ENCODE data around the gene SPECC1. TPM values are rescaled to one million over a fixed set of nuclear protein-coding genes. Genes with fewer than 3 reads are reported as not detected.

Gene SPECC1
- total and polyA plus RNA-seq, 2 donors (not counting 3 experiments of a cell fraction or from before 2014, with no cell fraction given) = 5.3 to 20.4 TPM

- no peak for DNase-seq (ENCODE audit: low read depth, low spot score)
- ChIA-PET CTCF (interaction anchor here (0.9 to 1.2 kb wide), 4 partner anchors 9 to 232 kb away, joined by 3 to 4 read pairs (median 3); no protein-coding TSS in a partner anchor), POLR2A (no interaction called here)
These were observed 215.2 kb downstream of the SPECC1 start for GRCh38 chr17:20224379-20224778.

More at GRCh38 chr17:20224379-20224778, 215.2 kb downstream of the SPECC1 start:
- Histone ChIP-seq H3K27ac (ENCODE audit: insufficient read depth, low read depth, low read length) (no peak overlapping the region), H3K79me2 (ENCODE audit: control insufficient read depth, insufficient read depth, low read length) (no peaks in the 10 kb centered on the region), H3K9ac (replicated peaks; ENCODE audit: extremely low read depth, insufficient read depth, low read length) (no peak overlapping the region), H3K9me1 (replicated peaks; ENCODE audit: control insufficient read depth, extremely low read depth, insufficient read depth, low read length) (no peaks in the 10 kb centered on the region), H3K36me3 (ENCODE audit: control insufficient read depth in 2 of 2, extremely low read depth in 1 of 2, insufficient read depth in 2 of 2, low read length in 2 of 2) (no peaks in the 10 kb centered on the region), H3K27me3 (ENCODE audit: control insufficient read depth in 2 of 2, insufficient read depth in 2 of 2, low read length in 2 of 2) (no peaks in the 10 kb centered on the region), H3K9me3 (replicated peaks; ENCODE audit: control insufficient read depth, insufficient read depth, low read length) (no peaks in the 10 kb centered on the region), H3K4me1 (ENCODE audit: control insufficient read depth, extremely low read depth, insufficient read depth, low read length) (no peaks in the 10 kb centered on the region), H2AFZ (ENCODE audit: low read depth, low read length) (no peak overlapping the region), H4K20me1 (replicated peaks; ENCODE audit: control insufficient read depth, extremely low read depth, insufficient read depth, low read length) (no peaks in the 10 kb centered on the region), H3K4me2 (ENCODE audit: insufficient read depth, low read length) (no peak overlapping the region), H3K4me3 (replicated peaks in 1 of 3; ENCODE audit: insufficient read depth in 1 of 3, low read depth in 1 of 3, low read length in 3 of 3) (no peak overlapping the region)
- TF ChIP-seq MAX (IDR thresholded peaks at IDR 0.05; ENCODE audit: insufficient read depth, insufficient read length) (no peak), MYC (IDR thresholded peaks at IDR 0.05; ENCODE audit: low read depth, low read length) (no peak), POLR2AphosphoS5 (IDR thresholded peaks at IDR 0.05; ENCODE audit: insufficient read depth, low read depth, low read length) (no peak), POLR2A (IDR thresholded peaks at IDR 0.05; ENCODE audit: low read depth, low read length) (no peak), GATA2 (IDR thresholded peaks at IDR 0.05; ENCODE audit: insufficient read depth, insufficient read length, low read depth, low read length) (no peak), JUN (IDR thresholded peaks at IDR 0.05; ENCODE audit: borderline replicate concordance, insufficient read depth, insufficient read length, low read depth) (no peak), EZH2 (IDR thresholded peaks at IDR 0.05; ENCODE audit: borderline replicate concordance, low read depth, low read length, severe bottlenecking) (no peak), FOS (IDR thresholded peaks at IDR 0.05; ENCODE audit: borderline replicate concordance, insufficient read depth, low read length) (no peak)
- TF ChIP-seq, protein P1, sequence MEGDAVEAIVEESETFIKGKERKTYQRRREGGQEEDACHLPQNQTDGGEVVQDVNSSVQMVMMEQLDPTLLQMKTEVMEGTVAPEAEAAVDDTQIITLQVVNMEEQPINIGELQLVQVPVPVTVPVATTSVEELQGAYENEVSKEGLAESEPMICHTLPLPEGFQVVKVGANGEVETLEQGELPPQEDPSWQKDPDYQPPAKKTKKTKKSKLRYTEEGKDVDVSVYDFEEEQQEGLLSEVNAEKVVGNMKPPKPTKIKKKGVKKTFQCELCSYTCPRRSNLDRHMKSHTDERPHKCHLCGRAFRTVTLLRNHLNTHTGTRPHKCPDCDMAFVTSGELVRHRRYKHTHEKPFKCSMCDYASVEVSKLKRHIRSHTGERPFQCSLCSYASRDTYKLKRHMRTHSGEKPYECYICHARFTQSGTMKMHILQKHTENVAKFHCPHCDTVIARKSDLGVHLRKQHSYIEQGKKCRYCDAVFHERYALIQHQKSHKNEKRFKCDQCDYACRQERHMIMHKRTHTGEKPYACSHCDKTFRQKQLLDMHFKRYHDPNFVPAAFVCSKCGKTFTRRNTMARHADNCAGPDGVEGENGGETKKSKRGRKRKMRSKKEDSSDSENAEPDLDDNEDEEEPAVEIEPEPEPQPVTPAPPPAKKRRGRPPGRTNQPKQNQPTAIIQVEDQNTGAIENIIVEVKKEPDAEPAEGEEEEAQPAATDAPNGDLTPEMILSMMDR (IDR thresholded peaks at IDR 0.05; ENCODE audit: extremely low read depth in 1 of 2, insufficient read depth in 1 of 2, low read depth in 1 of 2, low read length in 2 of 2) = no peak
- no TSS peak for BruUV-seq (replicated peaks)
- dilution Hi-C loops (cut with MboI; ENCODE audit: extremely low pct_ligation_motif_present, low sequenced_read_pairs) (no loop called here), intact Hi-C loops (cut with micrococcal nuclease) (no loop called here)
- FAIRE-seq = no peak
